T-helper 2 cell treated with Interferon-gamma antibody and Interleukin-4, amounts not matched to agents 5 μg/mL and 100 μg/mL, for 36 hours (primary cell): ENCODE measurements around the gene SMYD3.

Source experiments
- DNase-seq: peaks from one replicate; pipeline ENCODE4 v3.0.0; 2021; ENCODE audit warnings: low spot score
- H3K27ac Mint-ChIP-seq: one replicate; pipeline ENCODE4 v1.8.0; 2021; ENCODE audit warnings: mild to moderate bottlenecking, mixed read lengths
- H3K27me3 Mint-ChIP-seq: one replicate; pipeline ENCODE4 v1.8.0; 2021; ENCODE audit warnings: low read depth, mixed read lengths
- H3K36me3 Mint-ChIP-seq: one replicate; pipeline ENCODE4 v1.8.0; 2021; ENCODE audit warnings: low read depth, mixed read lengths
- H3K4me1 Mint-ChIP-seq: one replicate; pipeline ENCODE4 v1.8.0; 2021; ENCODE audit warnings: low read depth, mixed read lengths
- H3K4me3 Mint-ChIP-seq: one replicate; pipeline ENCODE4 v1.8.0; 2022; ENCODE audit warnings: mild to moderate bottlenecking, moderate library complexity, mixed read lengths
- H3K9me3 Mint-ChIP-seq: one replicate; pipeline ENCODE4 v1.8.0; 2021; ENCODE audit warnings: mixed read lengths

The SMYD3 gene

DNA sequence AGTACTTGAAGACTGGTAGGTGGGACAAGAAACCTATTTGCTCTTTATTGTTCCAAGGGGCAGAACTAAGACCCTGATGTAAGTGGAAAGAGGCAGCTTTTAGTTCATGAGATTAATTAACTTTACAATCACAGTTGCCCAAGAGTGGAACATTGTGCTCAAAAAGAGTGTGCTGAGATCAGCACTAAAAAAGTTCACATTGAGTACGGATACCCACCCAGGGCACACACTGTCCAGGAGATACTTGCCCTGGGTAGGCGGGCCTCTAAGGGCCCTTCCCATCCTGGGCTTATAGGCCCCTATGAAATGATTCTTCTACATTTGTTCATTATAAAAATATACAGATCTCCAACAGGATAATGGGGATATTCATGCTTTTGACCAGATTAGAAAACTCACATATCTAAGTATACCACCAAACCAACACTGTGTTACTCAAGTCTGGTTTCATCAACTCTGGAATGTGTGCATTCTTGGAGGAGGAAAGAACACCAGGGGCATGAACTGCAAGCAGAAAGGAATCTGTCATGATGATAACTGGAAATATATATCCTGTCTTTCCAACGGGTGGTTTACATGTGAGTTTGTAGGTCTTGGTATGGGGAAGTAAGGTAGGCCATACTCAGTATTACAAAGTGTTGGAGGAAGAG lies 626.2 kb downstream of the SMYD3 start:
- Mint-ChIP-seq H3K36me3 (no peaks in the 10 kb centered on the region), H3K4me3 (no peak overlapping the region), H3K27ac (no peak overlapping the region), H3K9me3 (peaks cover 10% of the 10 kb centered on the region), H3K4me1 (no peaks in the 10 kb centered on the region), H3K27me3 (no peaks in the 10 kb centered on the region)
- no peak for DNase-seq

DNA sequence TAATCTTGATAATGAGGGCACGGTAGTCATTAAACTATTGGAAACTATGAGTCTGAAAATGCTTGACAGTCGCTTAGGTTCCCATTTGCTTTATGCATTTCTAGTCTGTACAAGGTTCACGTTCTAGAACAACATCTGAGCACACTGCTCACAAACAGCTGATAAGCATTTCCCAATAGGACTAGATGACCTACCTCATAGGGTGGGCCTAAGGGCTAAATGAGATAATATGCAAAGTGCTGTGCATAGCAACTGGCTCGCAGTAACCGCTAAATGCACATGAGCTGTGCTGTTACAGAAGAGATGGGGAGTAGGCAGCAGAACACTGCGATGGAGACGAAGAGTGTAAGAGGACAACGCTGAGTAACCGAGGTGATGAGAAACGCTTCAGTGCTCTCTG lies 628.0 kb downstream of the SMYD3 start:
- no peak overlapping the region for H3K27ac Mint-ChIP-seq
- no peak overlapping the region for H3K4me3 Mint-ChIP-seq
- no peaks in the 10 kb centered on the region for H3K36me3 Mint-ChIP-seq
- no peaks in the 10 kb centered on the region for H3K27me3 Mint-ChIP-seq
- no peak for DNase-seq
- H3K9me3 Mint-ChIP-seq, result peaks cover 2% of the 10 kb centered on the region
- no peaks in the 10 kb centered on the region for H3K4me1 Mint-ChIP-seq

DNA sequence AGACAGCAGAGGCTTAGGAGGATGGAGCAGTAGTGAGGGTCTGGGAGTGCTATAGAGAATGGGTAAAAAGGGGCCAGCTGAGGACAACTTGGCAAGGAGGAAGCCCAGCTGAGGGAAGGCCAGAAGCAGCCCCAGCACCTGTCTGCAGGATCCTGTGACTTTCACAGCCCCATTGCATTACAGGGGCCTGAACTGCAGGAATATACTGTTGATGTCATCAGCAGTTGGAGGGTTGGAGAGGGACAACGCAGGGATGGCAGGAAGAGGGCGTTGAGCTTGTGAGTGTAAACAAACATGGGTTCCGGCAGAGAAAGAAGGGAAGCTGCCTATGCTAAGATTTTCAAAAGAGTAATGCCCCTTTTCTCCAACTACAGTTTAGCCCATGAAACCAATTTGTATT lies 628.5 kb downstream of the SMYD3 start:
- no peaks in the 10 kb centered on the region for H3K27me3 Mint-ChIP-seq
- no peak overlapping the region for H3K4me3 Mint-ChIP-seq

DNA sequence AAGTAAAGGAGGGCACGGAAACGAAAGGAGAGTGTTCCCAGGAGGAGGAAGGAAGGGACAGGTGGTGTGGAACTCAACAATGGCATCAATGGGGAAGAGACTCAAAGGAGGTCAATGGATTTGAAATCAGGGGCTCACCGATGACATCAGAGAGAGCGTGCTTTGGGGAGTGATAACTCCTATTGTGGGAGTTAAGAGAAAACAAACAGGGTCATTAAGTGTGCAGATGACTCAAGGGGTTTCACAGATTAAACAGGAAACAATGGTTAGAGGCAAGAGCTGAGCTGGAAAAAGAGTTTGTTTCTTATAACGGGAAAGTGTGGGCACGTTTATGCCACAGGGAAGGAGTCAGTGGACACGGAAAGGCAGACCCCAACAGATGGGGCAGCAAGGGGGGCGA lies 629.1 kb downstream of the SMYD3 start:
- H3K4me1 Mint-ChIP-seq, result no peaks in the 10 kb centered on the region
- no peaks in the 10 kb centered on the region for H3K9me3 Mint-ChIP-seq
- H3K36me3 Mint-ChIP-seq, result no peaks in the 10 kb centered on the region
- no peaks in the 10 kb centered on the region for H3K27me3 Mint-ChIP-seq
- H3K4me3 Mint-ChIP-seq, result no peak overlapping the region
- no peak overlapping the region for H3K27ac Mint-ChIP-seq
- no peak for DNase-seq

More for the DNA sequence above, 628.5 kb downstream of the SMYD3 start:
- no peak overlapping the region for H3K27ac Mint-ChIP-seq
- H3K9me3 Mint-ChIP-seq, result no peaks in the 10 kb centered on the region
- H3K36me3 Mint-ChIP-seq, result no peaks in the 10 kb centered on the region
- no peak for DNase-seq
- H3K4me1 Mint-ChIP-seq, result no peaks in the 10 kb centered on the region

DNA sequence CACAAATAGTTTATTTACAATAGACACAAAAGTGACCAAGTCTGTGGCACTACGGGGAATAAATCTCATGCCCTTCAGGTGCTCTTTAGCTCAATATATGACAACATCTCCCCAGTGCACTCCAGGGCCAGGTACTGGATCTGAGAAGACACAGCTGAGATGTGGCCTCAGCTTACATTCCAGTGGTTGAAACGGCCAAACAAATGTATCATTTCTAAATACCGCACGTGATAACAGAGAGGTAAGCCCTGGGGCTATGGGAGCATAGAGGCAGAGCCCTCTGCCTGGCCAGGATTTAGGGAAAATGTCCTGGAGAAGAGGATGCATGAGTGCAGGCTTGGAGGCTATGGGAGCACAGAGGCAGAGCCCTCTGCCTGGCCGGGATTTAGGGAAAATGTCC lies 630.5 kb downstream of the SMYD3 start:
- Mint-ChIP-seq H3K4me1 (no peaks in the 10 kb centered on the region), H3K27me3 (no peaks in the 10 kb centered on the region), H3K27ac (no peak overlapping the region), H3K36me3 (no peaks in the 10 kb centered on the region), H3K9me3 (no peaks in the 10 kb centered on the region), H3K4me3 (no peak overlapping the region)
- DNase-seq, result no peak

DNA sequence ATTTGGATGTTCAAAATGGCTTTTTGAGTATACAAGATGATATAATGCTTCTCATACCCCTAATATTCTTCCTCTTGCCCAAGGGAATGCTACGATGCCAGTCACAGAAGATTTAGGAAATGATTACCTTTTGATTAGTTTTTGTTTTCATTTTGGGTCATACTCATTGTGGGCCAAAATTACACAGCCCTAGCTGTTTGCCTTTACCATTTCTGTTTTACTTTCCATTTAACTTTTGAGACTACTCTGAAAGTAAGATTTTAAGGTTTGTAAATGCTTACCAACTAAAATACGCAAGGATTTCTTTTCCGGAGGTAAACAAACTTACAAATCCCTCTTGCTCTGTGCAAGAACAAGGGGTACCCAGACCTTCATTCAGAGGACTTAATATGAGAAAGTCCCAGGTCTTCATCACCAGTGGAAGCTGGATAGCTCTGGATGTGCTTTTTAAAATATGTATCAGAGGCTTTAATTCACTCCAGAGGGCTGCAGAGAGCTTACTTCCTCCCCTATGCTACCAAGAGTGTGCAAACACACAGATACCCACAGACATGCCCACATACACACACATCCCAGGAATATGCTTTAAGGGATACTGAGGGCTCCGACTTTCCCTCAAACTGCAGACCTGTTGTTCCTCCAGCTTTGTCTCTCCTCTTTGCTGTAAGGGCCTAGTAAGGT lies 631.4 kb downstream of the SMYD3 start:
- H3K36me3 Mint-ChIP-seq, result no peaks in the 10 kb centered on the region
- no peaks in the 10 kb centered on the region for H3K9me3 Mint-ChIP-seq
- no peaks in the 10 kb centered on the region for H3K4me1 Mint-ChIP-seq
- no peak for DNase-seq
- H3K27ac Mint-ChIP-seq, result no peak overlapping the region
- no peak overlapping the region for H3K4me3 Mint-ChIP-seq
- no peaks in the 10 kb centered on the region for H3K27me3 Mint-ChIP-seq

DNA sequence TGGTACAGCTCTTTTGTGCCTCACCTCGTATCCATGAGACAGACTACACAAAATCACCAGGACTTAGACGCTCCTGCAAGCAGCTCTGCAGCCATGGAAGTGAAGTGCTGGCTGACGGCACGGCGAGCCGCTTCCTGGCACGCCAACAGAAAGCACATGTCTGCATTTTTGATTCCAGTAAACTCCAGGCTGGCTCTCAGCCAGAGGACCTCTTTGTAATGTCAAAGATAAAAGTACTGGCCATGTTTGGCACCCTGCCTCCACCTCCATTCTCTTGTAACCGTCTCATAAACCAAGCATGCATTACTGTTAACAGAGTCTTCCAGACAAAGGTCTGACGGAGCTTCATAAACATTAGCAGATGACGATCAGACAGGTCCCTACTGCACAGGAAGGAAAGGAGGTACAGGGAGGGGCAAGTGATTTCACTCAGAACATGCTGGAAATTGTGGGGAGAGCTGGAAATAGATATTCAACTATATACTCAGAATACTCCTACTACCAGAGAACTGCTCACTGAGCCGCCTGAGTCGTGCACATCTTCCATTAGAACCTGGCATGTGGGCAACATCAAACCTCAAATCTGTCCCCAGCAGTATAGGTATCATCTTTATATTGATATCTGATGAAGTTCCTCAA lies 632.0 kb downstream of the SMYD3 start:
- Mint-ChIP-seq H3K27ac (no peak overlapping the region), H3K9me3 (no peaks in the 10 kb centered on the region), H3K36me3 (no peaks in the 10 kb centered on the region), H3K4me1 (no peaks in the 10 kb centered on the region), H3K4me3 (no peak overlapping the region), H3K27me3 (no peaks in the 10 kb centered on the region)
- DNase-seq, result no peak

DNA sequence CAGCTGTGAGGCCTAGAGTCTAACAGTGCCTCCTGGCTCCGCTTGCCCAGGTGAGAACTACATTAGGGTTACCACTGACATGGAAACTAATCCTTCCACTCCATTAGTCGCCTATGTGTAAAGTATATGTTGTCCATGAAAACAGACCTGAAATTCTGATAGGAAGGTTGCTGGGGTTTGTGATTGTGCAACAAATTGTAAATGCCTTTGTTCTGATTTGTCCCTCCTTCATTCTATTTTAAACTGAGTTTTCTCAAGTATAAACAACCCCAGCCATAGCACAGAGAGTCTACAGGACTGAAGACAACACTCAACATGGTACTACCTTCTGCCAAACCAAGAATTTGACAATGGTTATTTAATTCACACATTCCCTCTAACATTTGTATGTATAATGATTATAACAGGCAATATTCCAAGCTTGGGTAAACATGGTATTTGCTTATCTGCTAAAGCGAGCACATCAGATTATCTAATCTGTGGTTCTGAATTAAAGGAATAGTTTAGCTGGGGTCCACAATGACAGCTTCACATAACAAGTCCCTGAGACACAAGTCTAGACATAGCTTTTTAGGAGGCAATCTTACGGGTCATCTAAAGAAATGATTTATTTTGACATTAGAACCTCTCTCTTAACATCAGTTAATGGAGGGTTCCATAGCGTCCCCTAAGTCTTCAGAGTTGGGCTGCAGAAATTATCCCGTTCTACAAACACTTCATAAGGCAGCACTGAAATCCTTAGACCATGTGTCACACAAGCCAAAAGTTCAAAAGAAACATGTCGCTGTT lies 633.0 kb downstream of the SMYD3 start:
- no peaks in the 10 kb centered on the region for H3K4me1 Mint-ChIP-seq
- DNase-seq, result no peak

DNA sequence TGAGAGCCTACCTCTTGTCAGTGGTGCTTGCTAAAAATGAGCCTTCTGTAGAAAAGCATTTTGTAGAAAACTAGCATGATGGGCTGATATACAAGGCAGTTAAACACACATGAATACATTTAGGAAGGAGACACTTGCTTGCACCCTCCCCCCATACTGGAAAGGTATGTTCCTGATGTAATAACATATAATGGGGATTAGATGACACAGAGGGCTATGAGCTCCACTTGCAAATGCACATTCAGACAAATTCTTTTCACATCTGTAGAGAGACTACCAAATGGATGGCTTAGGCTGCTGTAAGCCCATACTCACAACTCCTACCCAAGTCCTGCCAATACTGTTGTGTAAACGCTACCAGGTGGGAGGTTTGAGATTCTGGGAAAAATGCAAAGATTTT lies 634.0 kb downstream of the SMYD3 start:
- Mint-ChIP-seq H3K9me3 (no peaks in the 10 kb centered on the region), H3K36me3 (no peaks in the 10 kb centered on the region), H3K27me3 (no peaks in the 10 kb centered on the region), H3K4me1 (no peaks in the 10 kb centered on the region), H3K4me3 (no peak overlapping the region), H3K27ac (no peak overlapping the region)
- no peak for DNase-seq

More for the DNA sequence above, 633.0 kb downstream of the SMYD3 start:
- H3K9me3 Mint-ChIP-seq, result no peaks in the 10 kb centered on the region
- H3K27ac Mint-ChIP-seq, result no peak overlapping the region
- H3K27me3 Mint-ChIP-seq, result no peaks in the 10 kb centered on the region
- H3K4me3 Mint-ChIP-seq, result no peak overlapping the region
- H3K36me3 Mint-ChIP-seq, result no peaks in the 10 kb centered on the region

DNA sequence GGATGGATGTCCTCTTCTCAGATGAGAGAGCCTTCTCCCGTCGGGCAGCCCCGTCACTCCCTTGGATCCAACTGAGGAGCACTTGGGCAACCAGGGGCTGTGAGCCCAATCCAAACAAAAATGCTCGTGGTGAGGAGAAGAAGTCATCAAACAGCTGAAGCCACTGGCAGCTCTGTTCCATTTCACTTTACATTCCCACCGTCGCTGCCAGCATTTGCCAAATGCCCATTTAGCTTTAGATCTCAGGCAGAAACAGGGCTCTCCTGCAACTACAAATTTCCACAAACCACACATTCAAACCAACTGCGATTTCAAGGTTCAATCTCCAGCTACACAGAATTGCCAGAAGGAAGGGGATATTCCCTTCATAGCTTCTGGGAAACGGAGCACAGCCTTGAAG lies 634.6 kb downstream of the SMYD3 start:
- no peak for DNase-seq
- H3K9me3 Mint-ChIP-seq, result no peaks in the 10 kb centered on the region
- no peak overlapping the region for H3K27ac Mint-ChIP-seq
- no peaks in the 10 kb centered on the region for H3K27me3 Mint-ChIP-seq
- no peak overlapping the region for H3K4me3 Mint-ChIP-seq
- no peaks in the 10 kb centered on the region for H3K36me3 Mint-ChIP-seq
- no peaks in the 10 kb centered on the region for H3K4me1 Mint-ChIP-seq

DNA sequence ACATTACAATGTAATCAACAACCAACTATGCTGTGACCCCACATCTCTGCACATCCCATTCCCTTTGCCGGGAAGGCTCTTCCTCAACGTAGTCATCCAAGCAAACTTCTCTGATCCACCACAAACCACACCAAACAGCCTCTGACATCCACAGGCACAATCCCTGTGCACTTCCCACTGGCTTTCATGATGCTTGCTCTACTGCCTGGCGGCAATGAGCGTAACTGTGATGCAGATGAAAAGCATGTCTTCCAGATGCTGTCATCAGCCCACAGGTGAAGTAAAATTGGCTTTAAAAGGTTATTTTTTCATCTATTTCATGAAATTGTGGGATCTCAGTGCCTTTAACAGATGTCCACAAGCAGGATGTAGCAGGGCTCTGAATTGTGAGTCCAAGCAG lies 635.2 kb downstream of the SMYD3 start:
- no peak overlapping the region for H3K4me3 Mint-ChIP-seq
- H3K27ac Mint-ChIP-seq, result no peak overlapping the region
- no peaks in the 10 kb centered on the region for H3K4me1 Mint-ChIP-seq
- H3K9me3 Mint-ChIP-seq, result no peaks in the 10 kb centered on the region
- no peaks in the 10 kb centered on the region for H3K27me3 Mint-ChIP-seq
- no peaks in the 10 kb centered on the region for H3K36me3 Mint-ChIP-seq
- no peak for DNase-seq

DNA sequence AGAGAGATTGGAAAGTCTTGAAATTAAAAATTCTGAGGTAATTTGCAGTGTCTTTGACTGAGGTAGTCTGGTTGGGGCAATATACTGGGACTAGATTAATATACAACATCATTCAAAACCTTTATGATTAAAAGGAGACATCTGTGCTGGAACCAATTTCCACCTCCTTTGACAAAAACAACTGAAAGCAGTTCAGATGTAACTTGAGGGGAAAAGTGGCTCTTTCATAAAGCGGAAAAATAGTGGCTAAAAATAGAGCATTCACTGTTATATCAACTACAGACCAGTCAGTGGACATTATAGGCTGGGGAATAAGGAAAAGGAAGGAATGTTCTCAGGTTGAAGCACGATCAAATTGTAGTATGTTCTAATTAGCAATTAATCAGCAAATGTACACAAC lies 635.9 kb downstream of the SMYD3 start:
- Mint-ChIP-seq H3K9me3 (no peaks in the 10 kb centered on the region), H3K4me1 (no peaks in the 10 kb centered on the region), H3K27me3 (no peaks in the 10 kb centered on the region), H3K36me3 (no peaks in the 10 kb centered on the region), H3K27ac (no peak overlapping the region), H3K4me3 (no peak overlapping the region)
- DNase-seq, result no peak

DNA sequence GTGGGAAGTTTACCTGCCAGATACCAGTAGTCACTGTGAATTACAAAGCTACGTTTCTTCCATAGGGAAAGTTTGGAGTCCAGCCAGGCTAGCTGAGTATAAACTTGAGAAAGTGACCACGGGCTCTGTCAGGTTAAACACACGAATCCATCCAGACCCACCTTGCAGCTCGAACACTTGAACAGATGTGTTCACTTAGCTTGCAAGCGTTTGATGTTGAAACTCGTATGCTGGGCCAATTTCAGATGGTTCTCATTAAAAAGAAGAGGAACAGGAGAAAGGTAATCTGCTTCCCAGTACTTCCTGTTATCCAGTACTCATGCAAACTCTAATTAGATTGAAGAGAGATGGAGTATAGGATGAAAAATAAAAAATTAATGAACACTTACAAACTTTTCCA lies 636.4 kb downstream of the SMYD3 start:
- H3K4me3 Mint-ChIP-seq, result no peak overlapping the region
- H3K36me3 Mint-ChIP-seq, result no peaks in the 10 kb centered on the region
- no peaks in the 10 kb centered on the region for H3K27me3 Mint-ChIP-seq
- DNase-seq, result no peak
- H3K9me3 Mint-ChIP-seq, result no peaks in the 10 kb centered on the region
- no peaks in the 10 kb centered on the region for H3K4me1 Mint-ChIP-seq
- no peak overlapping the region for H3K27ac Mint-ChIP-seq

DNA sequence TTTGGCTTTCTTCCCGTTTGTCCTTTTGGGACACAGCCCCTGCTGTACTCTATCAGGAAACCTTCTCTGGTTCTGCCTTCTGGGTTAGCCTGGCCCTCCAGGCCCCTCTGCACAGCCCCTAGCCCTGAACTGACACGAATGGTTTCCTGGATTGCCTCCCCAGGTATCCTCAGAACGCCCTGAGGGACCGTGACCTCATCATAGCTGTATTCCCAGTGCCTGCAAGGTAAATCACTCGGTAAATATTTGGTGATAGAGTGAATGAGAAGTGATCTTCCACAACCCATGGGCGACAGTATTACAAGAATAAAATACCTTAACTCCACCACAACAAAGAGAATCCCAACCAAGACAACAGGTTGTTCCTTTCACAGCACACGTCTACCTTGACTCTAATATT lies 637.2 kb downstream of the SMYD3 start:
- no peaks in the 10 kb centered on the region for H3K27me3 Mint-ChIP-seq
- no peak for DNase-seq
- H3K27ac Mint-ChIP-seq, result no peak overlapping the region
- no peaks in the 10 kb centered on the region for H3K4me1 Mint-ChIP-seq
- no peaks in the 10 kb centered on the region for H3K9me3 Mint-ChIP-seq
- H3K36me3 Mint-ChIP-seq, result no peaks in the 10 kb centered on the region
- no peak overlapping the region for H3K4me3 Mint-ChIP-seq
